DND-41 (cell line): ENCODE results near the gene CNTNAP3.
"Not testable (repeated sequence)": the region's sequence is repeated elsewhere in the genome, so short reads cannot be mapped to it uniquely, and the experiment has no call there.

Experiments
- EZH2 ChIP-seq: IDR thresholded peaks from 3 replicates; pipeline ENCODE4 v1.6.1; 2012; ENCODE audit warnings: borderline replicate concordance, low read depth, mild to moderate bottlenecking, moderate library complexity, low read length, inconsistent platforms; ENCODE audit not compliant: severe bottlenecking
- TF ChIP-seq, protein P1 (sequence below): IDR thresholded peaks from 2 replicates; pipeline ENCODE4 v1.5.1; 2012; ENCODE audit warnings: borderline replicate concordance, low read length, moderate library complexity, mild to moderate bottlenecking; ENCODE audit not compliant: poor library complexity, severe bottlenecking; ENCODE audit errors: extremely low read depth

DNA sequence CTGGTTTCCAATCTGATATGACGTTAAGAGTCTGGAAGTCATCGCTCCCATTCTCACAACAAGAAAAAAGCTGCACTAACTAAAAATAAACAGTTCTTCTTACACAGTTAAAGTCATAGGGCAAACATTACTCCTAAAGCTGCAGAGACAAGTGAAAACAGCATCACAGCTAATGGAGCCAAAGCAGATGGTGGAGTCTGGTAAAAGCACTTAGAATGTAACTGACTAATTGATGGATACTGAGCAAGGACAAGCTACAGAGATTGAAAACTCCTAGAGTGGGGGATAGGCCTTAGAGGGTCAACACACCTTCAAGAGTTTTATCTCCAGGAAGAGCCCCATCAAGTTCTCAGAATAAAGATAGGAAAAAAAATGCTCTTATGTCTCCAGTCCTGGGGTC is 166.6 kb downstream of the CNTNAP3 start:
- TF ChIP-seq, protein P1, sequence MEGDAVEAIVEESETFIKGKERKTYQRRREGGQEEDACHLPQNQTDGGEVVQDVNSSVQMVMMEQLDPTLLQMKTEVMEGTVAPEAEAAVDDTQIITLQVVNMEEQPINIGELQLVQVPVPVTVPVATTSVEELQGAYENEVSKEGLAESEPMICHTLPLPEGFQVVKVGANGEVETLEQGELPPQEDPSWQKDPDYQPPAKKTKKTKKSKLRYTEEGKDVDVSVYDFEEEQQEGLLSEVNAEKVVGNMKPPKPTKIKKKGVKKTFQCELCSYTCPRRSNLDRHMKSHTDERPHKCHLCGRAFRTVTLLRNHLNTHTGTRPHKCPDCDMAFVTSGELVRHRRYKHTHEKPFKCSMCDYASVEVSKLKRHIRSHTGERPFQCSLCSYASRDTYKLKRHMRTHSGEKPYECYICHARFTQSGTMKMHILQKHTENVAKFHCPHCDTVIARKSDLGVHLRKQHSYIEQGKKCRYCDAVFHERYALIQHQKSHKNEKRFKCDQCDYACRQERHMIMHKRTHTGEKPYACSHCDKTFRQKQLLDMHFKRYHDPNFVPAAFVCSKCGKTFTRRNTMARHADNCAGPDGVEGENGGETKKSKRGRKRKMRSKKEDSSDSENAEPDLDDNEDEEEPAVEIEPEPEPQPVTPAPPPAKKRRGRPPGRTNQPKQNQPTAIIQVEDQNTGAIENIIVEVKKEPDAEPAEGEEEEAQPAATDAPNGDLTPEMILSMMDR, result not testable (repeated sequence)
- TF ChIP-seq EZH2, result not testable (repeated sequence)
